Fibroblast of skin of left quadriceps (primary cell): ENCODE results near the gene PRSS50.

ENCODE experiments used
- DNase-seq, 2 experiments: peaks; one replicate each; pipeline ENCODE4 v3.0.0-alpha.2; 2013; ENCODE audit warnings: low read depth in 2 of 2

Gene PRSS50

GRCh38 chr3:46725621-46726314, 8.1 kb upstream of the PRSS50 start:
- peak; percentile 10 to 12 for DNase-seq

GRCh38 chr3:46724424-46724823, 6.8 kb upstream of the PRSS50 start:
- no peak for DNase-seq

- DNase-seq, result no peak
These were observed 4.8 kb upstream of the PRSS50 start for GRCh38 chr3:46722443-46722842.

GRCh38 chr3:46721009-46721408, 3.3 kb upstream of the PRSS50 start:
- DNase-seq, result no peak

- no peak for DNase-seq
These were observed 2.1 kb upstream of the PRSS50 start for GRCh38 chr3:46719735-46720271.

GRCh38 chr3:46719044-46719565, 1.4 kb upstream of the PRSS50 start:
- DNase-seq, result no peak

GRCh38 chr3:46716461-46717441, 918 bp downstream of the PRSS50 start:
- DNase-seq, result no peak

GRCh38 chr3:46715507-46716175, 2.0 kb downstream of the PRSS50 start:
- no peak for DNase-seq

GRCh38 chr3:46714728-46715506, 2.8 kb downstream of the PRSS50 start:
- DNase-seq, result no peak

GRCh38 chr3:46713898-46714552, 3.6 kb downstream of the PRSS50 start:
- no peak for DNase-seq

GRCh38 chr3:46713050-46713897, 4.4 kb downstream of the PRSS50 start:
- no peak for DNase-seq

GRCh38 chr3:46712191-46713049, 5.2 kb downstream of the PRSS50 start:
- no peak for DNase-seq

- no peak for DNase-seq
These were observed 5.9 kb downstream of the PRSS50 start for GRCh38 chr3:46711760-46712159.

GRCh38 chr3:46711305-46711704, 6.4 kb downstream of the PRSS50 start:
- DNase-seq, result no peak

GRCh38 chr3:46710671-46711295, 6.9 kb downstream of the PRSS50 start:
- DNase-seq, result no peak

- no peak for DNase-seq
These were observed 7.4 kb downstream of the PRSS50 start for GRCh38 chr3:46710229-46710628.

GRCh38 chr3:46709721-46710120, 7.9 kb downstream of the PRSS50 start:
- no peak for DNase-seq

- DNase-seq, result no peak
These were observed 8.5 kb downstream of the PRSS50 start for GRCh38 chr3:46709157-46709654.
